ENCODE results near the gene OR4K14. TPM values are rescaled to one million over a fixed set of nuclear protein-coding genes. Genes with fewer than 3 reads are reported as not detected.
"Not testable (repeated sequence)": the region's sequence is repeated elsewhere in the genome, so short reads cannot be mapped to it uniquely, and the experiment has no call there.

OR4K14 gene
- not detected for total RNA-seq

GRCh38 chr14:20019257-20019865 lies at the start of gene OR4K14:
OR4K14 (minus strand) TSS chr14:20019307; CDS start chr14:20015193, 4,114 bp downstream.
- intact Hi-C loops (cut with DNase I): no loop called here
- DNase-seq (ENCODE audit: low spot score): no peak
- ATAC-seq: no peak

- DNase-seq (ENCODE audit: low spot score): no peak
- ATAC-seq: no peak
- intact Hi-C loops (cut with DNase I): no loop called here
These were observed 40.6 kb upstream of the OR4K14 start, which contains the start of gene OR4L1 for GRCh38 chr14:20059745-20060144. OR4L1 (plus strand) TSS chr14:20060045; CDS start chr14:20060045, 0 bp downstream.

- intact Hi-C loops (cut with DNase I): no loop called here
- ATAC-seq (no peak), DNase-seq (ENCODE audit: low spot score) (no peak)
These were observed 29.1 kb upstream of the OR4K14 start for GRCh38 chr14:20048202-20048601.

GRCh38 chr14:20044243-20044642 lies 25.1 kb upstream of the OR4K14 start:
- ATAC-seq (no peak), DNase-seq (ENCODE audit: low spot score) (no peak)
- intact Hi-C loops (cut with DNase I): no loop called here

GRCh38 chr14:20035938-20036337 lies 16.8 kb upstream of the OR4K14 start, which contains the start of gene OR4K13:
OR4K13 (minus strand) TSS chr14:20036038; CDS start chr14:20034758, 1,280 bp downstream.
- intact Hi-C loops (cut with DNase I): no loop called here
- DNase-seq (ENCODE audit: low spot score): no peak
- ATAC-seq: no peak

GRCh38 chr14:20035449-20035848 lies 16.3 kb upstream of the OR4K14 start:
- intact Hi-C loops (cut with DNase I): no loop called here

GRCh38 chr14:20031058-20031457 lies 12.0 kb upstream of the OR4K14 start:
- no peak for DNase-seq (ENCODE audit: low spot score)
- ATAC-seq: no peak
- intact Hi-C loops (cut with DNase I): no loop called here

More at GRCh38 chr14:20035449-20035848, 16.3 kb upstream of the OR4K14 start:
- ATAC-seq (no peak), DNase-seq (ENCODE audit: low spot score) (no peak)

GRCh38 chr14:20008156-20008555 lies 11.0 kb downstream of the OR4K14 start:
- DNase-seq (ENCODE audit: low spot score) (no peak), ATAC-seq (no peak)
- intact Hi-C loops (cut with DNase I): no loop called here

GRCh38 chr14:20002319-20002718 lies 16.8 kb downstream of the OR4K14 start:
- intact Hi-C loops (cut with DNase I): no loop called here
- no peak for ATAC-seq
- no peak for DNase-seq (ENCODE audit: low spot score)

GRCh38 chr14:20001863-20002262 lies 17.2 kb downstream of the OR4K14 start, which contains the start of gene OR4Q2:
OR4Q2 (plus strand) TSS chr14:20002163.
- DNase-seq (ENCODE audit: low spot score) (no peak), ATAC-seq (no peak)
- intact Hi-C loops (cut with DNase I): no loop called here

- ATAC-seq: no peak
- intact Hi-C loops (cut with DNase I): no loop called here
- no peak for DNase-seq (ENCODE audit: low spot score)
These were observed 25.7 kb downstream of the OR4K14 start for GRCh38 chr14:19993438-19993837.

GRCh38 chr14:19975291-19975690 lies 43.8 kb downstream of the OR4K14 start, which contains the start of gene OR4K15:
OR4K15 (plus strand) TSS chr14:19975591; CDS start chr14:19975591, 0 bp downstream.
- intact Hi-C loops (cut with DNase I): no loop called here
- ATAC-seq: no peak
- no peak for DNase-seq (ENCODE audit: low spot score)

- DNase-seq (ENCODE audit: low spot score) (no peak), ATAC-seq (no peak)
- intact Hi-C loops (cut with DNase I): no loop called here
These were observed 44.3 kb downstream of the OR4K14 start for GRCh38 chr14:19974844-19975243.

- ATAC-seq; intact Hi-C loops (cut with DNase I): not testable (repeated sequence)
These were observed 49.4 kb downstream of the OR4K14 start for GRCh38 chr14:19969735-19970134.

More at GRCh38 chr14:19969735-19970134, 49.4 kb downstream of the OR4K14 start:
- not testable (repeated sequence) for DNase-seq (ENCODE audit: low spot score)

Other genes starting within 250 kb of the OR4K14 start
- not detected for gene OR4M1, start 245.8 kb downstream of the OR4K14 start, total RNA-seq
- not detected for gene OR4N2, start 215.5 kb downstream of the OR4K14 start, total RNA-seq
- gene OR4K2, start 144.2 kb downstream of the OR4K14 start, total RNA-seq: not detected
- gene OR4K5, start 98.7 kb downstream of the OR4K14 start, total RNA-seq: not detected
- not detected for gene OR4K1, start 88.4 kb downstream of the OR4K14 start, total RNA-seq
- gene OR4K15, start 43.7 kb downstream of the OR4K14 start, total RNA-seq: not detected
- gene OR4Q2, start 17.1 kb downstream of the OR4K14 start, total RNA-seq: not detected
- not detected for gene OR4K13, start 16.7 kb upstream of the OR4K14 start, total RNA-seq
- not detected for gene OR4L1, start 40.7 kb upstream of the OR4K14 start, total RNA-seq
- not detected for gene OR4K17, start 91.4 kb upstream of the OR4K14 start, total RNA-seq
- not detected for gene OR4N5, start 119.5 kb upstream of the OR4K14 start, total RNA-seq
- gene OR11G2, start 171.6 kb upstream of the OR4K14 start, total RNA-seq: not detected
- not detected for gene OR11H6, start 204.4 kb upstream of the OR4K14 start, total RNA-seq
- not detected for gene OR11H7, start 209.7 kb upstream of the OR4K14 start, total RNA-seq
- not detected for gene OR11H4, start 220.0 kb upstream of the OR4K14 start, total RNA-seq

Measured in sciatic nerve (tissue), 2 donors.